ENCODE data around the gene SEMA5B. TPM values are rescaled to one million over a fixed set of nuclear protein-coding genes. Genes with fewer than 3 reads are reported as not detected.

SEMA5B gene
- total RNA-seq, 1 donor from 2014 or later, result 12.8 TPM

DNA sequence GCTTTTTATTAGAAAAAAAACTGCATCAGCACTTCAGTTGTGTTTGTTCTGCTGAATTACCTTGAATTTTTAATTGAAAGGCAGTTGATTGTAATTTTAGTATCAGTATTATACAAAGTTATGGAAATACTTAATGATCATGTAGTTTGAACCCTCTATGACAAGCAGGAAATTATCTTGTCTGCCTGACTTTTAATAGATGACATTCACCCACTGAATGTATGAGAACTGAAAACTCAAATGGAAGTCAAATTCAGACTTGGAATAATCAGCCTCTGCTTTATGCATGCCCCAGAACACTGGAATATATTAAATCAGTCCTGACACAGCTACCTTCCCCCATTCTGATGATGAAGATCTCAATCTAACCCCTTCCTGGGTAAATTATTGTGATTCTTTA, 159.2 kb downstream of the SEMA5B start:
- Mint-ChIP-seq H3K4me3 (no peak overlapping the region), H3K9me3 (no peaks in the 10 kb centered on the region), H3K27ac (no peak overlapping the region), H3K27me3 (no peaks in the 10 kb centered on the region), H3K4me1 (ENCODE audit: unreplicated experiment) (no peaks in the 10 kb centered on the region), H3K36me3 (peaks cover 12% of the 10 kb centered on the region)
- TF ChIP-seq, protein P1, sequence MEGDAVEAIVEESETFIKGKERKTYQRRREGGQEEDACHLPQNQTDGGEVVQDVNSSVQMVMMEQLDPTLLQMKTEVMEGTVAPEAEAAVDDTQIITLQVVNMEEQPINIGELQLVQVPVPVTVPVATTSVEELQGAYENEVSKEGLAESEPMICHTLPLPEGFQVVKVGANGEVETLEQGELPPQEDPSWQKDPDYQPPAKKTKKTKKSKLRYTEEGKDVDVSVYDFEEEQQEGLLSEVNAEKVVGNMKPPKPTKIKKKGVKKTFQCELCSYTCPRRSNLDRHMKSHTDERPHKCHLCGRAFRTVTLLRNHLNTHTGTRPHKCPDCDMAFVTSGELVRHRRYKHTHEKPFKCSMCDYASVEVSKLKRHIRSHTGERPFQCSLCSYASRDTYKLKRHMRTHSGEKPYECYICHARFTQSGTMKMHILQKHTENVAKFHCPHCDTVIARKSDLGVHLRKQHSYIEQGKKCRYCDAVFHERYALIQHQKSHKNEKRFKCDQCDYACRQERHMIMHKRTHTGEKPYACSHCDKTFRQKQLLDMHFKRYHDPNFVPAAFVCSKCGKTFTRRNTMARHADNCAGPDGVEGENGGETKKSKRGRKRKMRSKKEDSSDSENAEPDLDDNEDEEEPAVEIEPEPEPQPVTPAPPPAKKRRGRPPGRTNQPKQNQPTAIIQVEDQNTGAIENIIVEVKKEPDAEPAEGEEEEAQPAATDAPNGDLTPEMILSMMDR (conservative IDR thresholded peaks at IDR 0.05), result no peak
- DNase-seq (ENCODE audit: extremely low spot score, unreplicated experiment), result no peak

DNA sequence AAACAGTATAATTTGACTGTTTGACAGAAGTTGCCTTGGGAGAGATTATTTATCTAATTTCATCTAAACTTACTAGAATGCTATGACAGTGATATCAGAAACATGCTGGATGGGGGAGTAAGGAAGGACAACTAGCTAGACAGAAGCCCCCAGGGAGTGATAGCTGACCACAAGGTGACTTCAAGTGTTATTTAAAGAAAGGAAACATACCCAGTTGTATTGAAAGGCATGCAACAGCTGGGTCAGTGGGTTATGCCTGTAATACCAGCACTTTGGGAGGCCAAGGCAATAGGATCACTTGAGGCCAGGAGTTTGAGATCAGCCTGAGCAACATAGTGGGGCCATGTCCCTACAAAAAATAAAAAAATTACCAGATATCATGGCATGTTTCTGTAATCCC, 163.1 kb downstream of the SEMA5B start:
- H3K27ac Mint-ChIP-seq, result no peak overlapping the region
- H3K4me1 Mint-ChIP-seq (ENCODE audit: unreplicated experiment), result no peaks in the 10 kb centered on the region
- no peak for DNase-seq (ENCODE audit: extremely low spot score, unreplicated experiment)
- H3K4me3 Mint-ChIP-seq, result no peak overlapping the region
- no peaks in the 10 kb centered on the region for H3K9me3 Mint-ChIP-seq
- TF ChIP-seq, protein P1 (conservative IDR thresholded peaks at IDR 0.05), result no peak
- H3K36me3 Mint-ChIP-seq, result peaks cover 12% of the 10 kb centered on the region
- H3K27me3 Mint-ChIP-seq, result no peaks in the 10 kb centered on the region

DNA sequence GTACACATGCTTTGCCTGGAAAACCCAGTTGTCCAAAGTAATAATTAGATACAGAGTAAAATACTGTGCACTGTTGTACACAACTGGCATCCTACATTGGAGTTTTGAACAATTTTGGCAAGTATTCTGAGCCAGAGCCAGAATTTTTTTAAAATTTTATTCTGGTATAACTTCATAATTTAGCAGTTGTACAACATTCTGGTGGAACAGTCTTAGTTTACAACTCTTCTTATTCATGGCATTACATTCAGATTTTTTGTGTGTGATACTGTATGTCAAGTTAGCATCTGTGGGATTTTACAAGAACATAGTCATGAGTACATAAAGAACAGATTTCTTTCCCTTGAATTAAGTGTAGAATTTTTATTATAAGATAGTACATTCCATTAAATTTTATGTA, 165.2 kb downstream of the SEMA5B start:
- H3K36me3 Mint-ChIP-seq, result peaks cover 19% of the 10 kb centered on the region
- no peak overlapping the region for H3K27ac Mint-ChIP-seq
- no peaks in the 10 kb centered on the region for H3K4me1 Mint-ChIP-seq (ENCODE audit: unreplicated experiment)
- DNase-seq (ENCODE audit: extremely low spot score, unreplicated experiment), result no peak
- H3K9me3 Mint-ChIP-seq, result no peaks in the 10 kb centered on the region
- H3K27me3 Mint-ChIP-seq, result no peaks in the 10 kb centered on the region
- TF ChIP-seq, protein P1 (conservative IDR thresholded peaks at IDR 0.05), result no peak
- no peak overlapping the region for H3K4me3 Mint-ChIP-seq

Other genes with a start within 250 kb of the SEMA5B start
- gene HSPBAP1, start 233.9 kb downstream of the SEMA5B start, total RNA-seq (ENCODE audit: low replicate concordance), result 5.8 and 9.1 TPM in 2 replicates
- gene SLC49A4, start 232.7 kb downstream of the SEMA5B start, total RNA-seq (ENCODE audit: low replicate concordance), result 19.4 and 24.7 TPM in 2 replicates
- gene PDIA5, start 39.3 kb upstream of the SEMA5B start, total RNA-seq (ENCODE audit: low replicate concordance), result 28.5 and 48.4 TPM in 2 replicates
- 15.6 and 21.5 TPM in 2 replicates for gene SEC22A, start 174.2 kb upstream of the SEMA5B start, total RNA-seq (ENCODE audit: low replicate concordance)

All from type B pancreatic cell (in vitro differentiated cells).